Esophagus muscularis mucosa (tissue), 4 donors: Measurements from ENCODE around the gene CRBN.

Experiments
- CTCF ChIP-seq, 3 experiments: fragments of 200-600 bp in 2 of 3; fragments of 450-650 bp in 1 of 3; sonication (generic) in 2 of 3; IDR thresholded peaks; one replicate each; pipeline ENCODE4 v1.5.1; 2017 to 2019; ENCODE audit warnings: antibody characterized with exemption in 3 of 3, mild to moderate bottlenecking in 2 of 3, moderate library complexity in 1 of 3
- EP300 ChIP-seq: sonication (generic); formaldehyde crosslinking; IDR thresholded peaks from one replicate; pipeline ENCODE4 v1.6.1; 2017; ENCODE audit warnings: antibody characterized with exemption
- POLR2AphosphoS5 ChIP-seq, 2 donors: sonication (generic); formaldehyde crosslinking; IDR thresholded peaks; one replicate each; pipeline ENCODE4 v1.6.1; 2017; ENCODE audit warnings: antibody characterized with exemption in 2 of 2

- TF ChIP-seq CTCF (IDR thresholded peaks at IDR 0.05) (no peak), EP300 (no peak), POLR2AphosphoS5 (IDR thresholded peaks at IDR 0.05) (no peak)
Measured at GRCh38 chr3:3201611-3202010, 22.1 kb upstream of the CRBN start.
